ENCODE measurements around the gene PEG3.

PEG3 gene

GRCh38 chr19:56838909-56839651 lies 1.4 kb downstream of the PEG3 start:
- H3K27ac ChIP-seq (ENCODE audit: low read depth, low read length, severe bottlenecking), result no peak overlapping the region
- 86 to 89% methylated on average over 27 to 28 of the region's 34 CpGs for WGBS, 2 experiments (ENCODE audit: insufficient coverage in 2 of 2)
- H3K4me3 ChIP-seq (ENCODE audit: extremely low read depth, insufficient read depth, low read length, poor library complexity, severe bottlenecking), result no peak overlapping the region
- peaks cover 85% of the 10 kb centered on the region for H3K9me3 ChIP-seq (ENCODE audit: control insufficient read depth, low read length)
- no peaks in the 10 kb centered on the region for H3K4me1 ChIP-seq (ENCODE audit: control insufficient read depth, insufficient read depth, low read length, poor library complexity, severe bottlenecking)
- no peaks in the 10 kb centered on the region for H3K36me3 ChIP-seq (ENCODE audit: control insufficient read depth, insufficient read depth, low read length)

- Histone ChIP-seq H3K4me3 (ENCODE audit: extremely low read depth, insufficient read depth, low read length, poor library complexity, severe bottlenecking) (no peak overlapping the region), H3K9me3 (ENCODE audit: control insufficient read depth, low read length) (peaks cover 87% of the 10 kb centered on the region), H3K4me1 (ENCODE audit: control insufficient read depth, insufficient read depth, low read length, poor library complexity, severe bottlenecking) (no peaks in the 10 kb centered on the region), H3K27ac (ENCODE audit: low read depth, low read length, severe bottlenecking) (no peak overlapping the region), H3K36me3 (ENCODE audit: control insufficient read depth, insufficient read depth, low read length) (no peaks in the 10 kb centered on the region)
- WGBS, 2 experiments (ENCODE audit: insufficient coverage in 2 of 2), result 89 to 90% methylated on average over 40 of the region's 44 CpGs
These were observed 2.3 kb downstream of the PEG3 start for GRCh38 chr19:56838024-56838908.

- Histone ChIP-seq H3K4me3 (ENCODE audit: extremely low read depth, insufficient read depth, low read length, poor library complexity, severe bottlenecking) (no peak overlapping the region), H3K9me3 (ENCODE audit: control insufficient read depth, low read length) (peaks cover 87% of the 10 kb centered on the region), H3K36me3 (ENCODE audit: control insufficient read depth, insufficient read depth, low read length) (no peaks in the 10 kb centered on the region), H3K27ac (ENCODE audit: low read depth, low read length, severe bottlenecking) (no peak overlapping the region), H3K4me1 (ENCODE audit: control insufficient read depth, insufficient read depth, low read length, poor library complexity, severe bottlenecking) (no peaks in the 10 kb centered on the region)
- 88 to 90% methylated on average over 19 to 20 of the region's 25 CpGs for WGBS, 2 experiments (ENCODE audit: insufficient coverage in 2 of 2)
These were observed 3.0 kb downstream of the PEG3 start for GRCh38 chr19:56837492-56838023.

- H3K36me3 ChIP-seq (ENCODE audit: control insufficient read depth, insufficient read depth, low read length), result no peaks in the 10 kb centered on the region
- H3K4me1 ChIP-seq (ENCODE audit: control insufficient read depth, insufficient read depth, low read length, poor library complexity, severe bottlenecking), result no peaks in the 10 kb centered on the region
- H3K27ac ChIP-seq (ENCODE audit: low read depth, low read length, severe bottlenecking), result no peak overlapping the region
- H3K9me3 ChIP-seq (ENCODE audit: control insufficient read depth, low read length), result peaks cover 88% of the 10 kb centered on the region
- WGBS, 2 experiments (ENCODE audit: insufficient coverage in 2 of 2), result 60 to 83% methylated on average over 3 to 5 of the region's 6 CpGs
- H3K4me3 ChIP-seq (ENCODE audit: extremely low read depth, insufficient read depth, low read length, poor library complexity, severe bottlenecking), result no peak overlapping the region
These were observed 3.5 kb downstream of the PEG3 start for GRCh38 chr19:56837004-56837403.

GRCh38 chr19:56836059-56836458 lies 4.5 kb downstream of the PEG3 start:
- Histone ChIP-seq H3K27ac (ENCODE audit: low read depth, low read length, severe bottlenecking) (no peak overlapping the region), H3K4me3 (ENCODE audit: extremely low read depth, insufficient read depth, low read length, poor library complexity, severe bottlenecking) (no peak overlapping the region), H3K4me1 (ENCODE audit: control insufficient read depth, insufficient read depth, low read length, poor library complexity, severe bottlenecking) (no peaks in the 10 kb centered on the region), H3K9me3 (ENCODE audit: control insufficient read depth, low read length) (peaks cover 88% of the 10 kb centered on the region), H3K36me3 (ENCODE audit: control insufficient read depth, insufficient read depth, low read length) (no peaks in the 10 kb centered on the region)
- WGBS, 2 experiments (ENCODE audit: insufficient coverage in 2 of 2), result 53 to 55% methylated on average over 2 to 7 of the region's 9 CpGs

GRCh38 chr19:56835401-56835800 lies 5.1 kb downstream of the PEG3 start:
- Histone ChIP-seq H3K36me3 (ENCODE audit: control insufficient read depth, insufficient read depth, low read length) (no peaks in the 10 kb centered on the region), H3K4me1 (ENCODE audit: control insufficient read depth, insufficient read depth, low read length, poor library complexity, severe bottlenecking) (no peaks in the 10 kb centered on the region), H3K27ac (ENCODE audit: low read depth, low read length, severe bottlenecking) (no peak overlapping the region), H3K9me3 (ENCODE audit: control insufficient read depth, low read length) (peaks cover 83% of the 10 kb centered on the region), H3K4me3 (ENCODE audit: extremely low read depth, insufficient read depth, low read length, poor library complexity, severe bottlenecking) (no peak overlapping the region)

GRCh38 chr19:56834564-56835375 lies 5.8 kb downstream of the PEG3 start:
- no peak overlapping the region for H3K4me3 ChIP-seq (ENCODE audit: extremely low read depth, insufficient read depth, low read length, poor library complexity, severe bottlenecking)
- WGBS, 2 experiments (ENCODE audit: insufficient coverage in 2 of 2), result 32 to 34% methylated on average over 5 of the region's 5 CpGs
- no peaks in the 10 kb centered on the region for H3K36me3 ChIP-seq (ENCODE audit: control insufficient read depth, insufficient read depth, low read length)
- peaks cover 83% of the 10 kb centered on the region for H3K9me3 ChIP-seq (ENCODE audit: control insufficient read depth, low read length)
- no peaks in the 10 kb centered on the region for H3K4me1 ChIP-seq (ENCODE audit: control insufficient read depth, insufficient read depth, low read length, poor library complexity, severe bottlenecking)
- no peak overlapping the region for H3K27ac ChIP-seq (ENCODE audit: low read depth, low read length, severe bottlenecking)

- H3K4me1 ChIP-seq (ENCODE audit: control insufficient read depth, insufficient read depth, low read length, poor library complexity, severe bottlenecking), result no peaks in the 10 kb centered on the region
- H3K36me3 ChIP-seq (ENCODE audit: control insufficient read depth, insufficient read depth, low read length), result no peaks in the 10 kb centered on the region
- no peak overlapping the region for H3K27ac ChIP-seq (ENCODE audit: low read depth, low read length, severe bottlenecking)
- peaks cover 81% of the 10 kb centered on the region for H3K9me3 ChIP-seq (ENCODE audit: control insufficient read depth, low read length)
- no peak overlapping the region for H3K4me3 ChIP-seq (ENCODE audit: extremely low read depth, insufficient read depth, low read length, poor library complexity, severe bottlenecking)
- 62 to 65% methylated on average over 2 of the region's 5 CpGs for WGBS, 2 experiments (ENCODE audit: insufficient coverage in 2 of 2)
These were observed 8.1 kb downstream of the PEG3 start for GRCh38 chr19:56832352-56832928.

GRCh38 chr19:56831255-56831654 lies 9.3 kb downstream of the PEG3 start:
- Histone ChIP-seq H3K4me1 (ENCODE audit: control insufficient read depth, insufficient read depth, low read length, poor library complexity, severe bottlenecking) (no peaks in the 10 kb centered on the region), H3K27ac (ENCODE audit: low read depth, low read length, severe bottlenecking) (no peak overlapping the region), H3K9me3 (ENCODE audit: control insufficient read depth, low read length) (peaks cover 81% of the 10 kb centered on the region), H3K4me3 (ENCODE audit: extremely low read depth, insufficient read depth, low read length, poor library complexity, severe bottlenecking) (no peak overlapping the region), H3K36me3 (ENCODE audit: control insufficient read depth, insufficient read depth, low read length) (no peaks in the 10 kb centered on the region)
- WGBS, 2 experiments (ENCODE audit: insufficient coverage in 2 of 2), result 15 to 19% methylated on average over 2 of the region's 2 CpGs

- 64 to 71% methylated on average over 4 of the region's 6 CpGs for WGBS, 2 experiments (ENCODE audit: insufficient coverage in 2 of 2)
- Histone ChIP-seq H3K36me3 (ENCODE audit: control insufficient read depth, insufficient read depth, low read length) (no peaks in the 10 kb centered on the region), H3K4me1 (ENCODE audit: control insufficient read depth, insufficient read depth, low read length, poor library complexity, severe bottlenecking) (no peaks in the 10 kb centered on the region), H3K27ac (ENCODE audit: low read depth, low read length, severe bottlenecking) (no peak overlapping the region), H3K9me3 (ENCODE audit: control insufficient read depth, low read length) (peaks cover 83% of the 10 kb centered on the region), H3K4me3 (ENCODE audit: extremely low read depth, insufficient read depth, low read length, poor library complexity, severe bottlenecking) (no peak overlapping the region)
These were observed 10.9 kb downstream of the PEG3 start for GRCh38 chr19:56829596-56829995.

Measured in mesodermal cell (in vitro differentiated cells).